HL-60/S4 treated with retinoic acid at 250 ng/mL for 4 days and 3 days (cell line): ENCODE data around the gene BARHL2.

Experiments used
- in situ Hi-C: fragments of 300-500 bp; cut with MboI; formaldehyde crosslinking; loops from 2 replicates; pipeline ENCODE4 v1.7.0; 2022; ENCODE audit warnings: low sequenced_read_pairs

The BARHL2 gene

DNA sequence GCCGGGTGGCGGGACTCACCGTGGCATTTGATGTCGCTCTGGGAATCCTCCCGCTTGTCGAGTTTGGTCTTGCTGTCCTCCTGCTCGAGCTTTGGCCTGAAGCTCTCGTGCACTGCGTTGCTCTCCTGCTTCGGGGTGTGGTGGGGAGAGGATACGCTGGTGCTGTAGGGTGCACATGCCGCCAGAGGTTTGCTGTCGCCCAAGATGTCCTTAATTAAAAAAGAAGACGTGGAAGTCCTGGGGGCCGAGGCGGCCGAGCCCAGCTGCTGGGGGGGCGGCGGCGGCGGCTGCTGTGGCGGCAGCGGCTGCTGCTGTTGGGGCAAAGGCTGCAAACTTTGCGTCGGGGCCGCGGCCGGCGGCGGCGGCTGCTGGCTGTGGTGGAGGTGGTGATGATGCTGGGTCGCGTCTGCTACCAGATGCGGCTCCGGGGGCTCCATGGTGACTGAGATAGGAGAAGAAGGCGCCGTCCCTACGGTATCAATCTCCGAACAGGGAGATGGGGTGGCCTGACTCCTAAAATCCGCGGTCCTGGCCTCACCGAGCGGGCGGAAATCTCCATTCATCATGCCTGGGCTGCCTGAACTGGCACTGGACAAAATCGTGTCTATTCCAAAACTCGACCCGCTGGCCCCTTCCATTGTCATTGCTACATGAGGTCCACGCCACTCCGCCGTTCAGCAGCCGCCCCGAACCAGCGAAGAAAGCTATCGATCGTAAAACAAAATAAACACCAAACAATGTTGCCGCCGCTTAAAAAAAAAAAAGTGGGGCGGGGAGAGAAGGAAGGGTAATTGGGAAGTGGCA is at the start of gene BARHL2:
BARHL2 (minus strand) TSS at position 751 of the 804 bp plus-strand sequence; CDS start at position 644, 107 bp downstream.
- in situ Hi-C loops: loop anchor here (25.0 kb wide), 1 partner anchor 246 kb away; no protein-coding TSS in a partner anchor

DNA sequence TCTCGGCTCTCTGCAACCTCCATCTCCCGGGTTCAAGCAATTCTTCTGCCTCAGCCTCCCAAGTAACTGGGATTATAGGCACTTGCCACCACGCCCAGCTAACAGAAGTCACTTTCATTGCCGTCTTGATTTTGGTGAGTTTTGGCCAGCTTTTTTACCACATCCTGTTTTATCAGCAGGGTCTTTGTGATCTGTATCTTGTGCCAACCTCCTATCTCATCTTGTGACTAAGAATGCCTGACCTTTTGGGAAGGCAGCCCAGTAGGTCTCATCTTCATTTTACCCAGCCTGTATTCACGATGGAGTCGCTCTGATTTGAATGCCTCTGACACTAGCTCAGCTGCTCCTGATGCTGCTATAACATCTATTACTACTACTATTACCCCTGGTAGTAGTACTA is 46.8 kb upstream of the BARHL2 start:
- in situ Hi-C loops: no loop called here

DNA sequence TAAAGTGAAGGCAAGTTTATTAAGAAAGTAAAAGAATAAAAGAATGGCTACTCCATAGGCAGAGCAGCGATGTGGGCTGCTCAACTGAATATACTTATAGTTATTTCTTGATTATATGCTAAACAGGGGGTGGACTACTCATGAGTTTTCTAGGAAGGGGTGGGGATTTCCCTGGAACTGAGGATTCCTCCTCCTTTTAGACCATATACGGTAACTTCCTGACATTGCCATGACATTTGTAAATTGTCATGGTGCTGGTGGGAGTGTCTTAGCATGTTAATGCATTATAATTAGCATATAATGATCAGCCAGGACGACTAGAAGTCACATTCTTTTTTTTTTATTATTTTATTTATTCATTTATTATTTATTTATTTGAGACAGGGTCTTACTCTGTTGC is 46.4 kb upstream of the BARHL2 start:
- in situ Hi-C loops: no loop called here

DNA sequence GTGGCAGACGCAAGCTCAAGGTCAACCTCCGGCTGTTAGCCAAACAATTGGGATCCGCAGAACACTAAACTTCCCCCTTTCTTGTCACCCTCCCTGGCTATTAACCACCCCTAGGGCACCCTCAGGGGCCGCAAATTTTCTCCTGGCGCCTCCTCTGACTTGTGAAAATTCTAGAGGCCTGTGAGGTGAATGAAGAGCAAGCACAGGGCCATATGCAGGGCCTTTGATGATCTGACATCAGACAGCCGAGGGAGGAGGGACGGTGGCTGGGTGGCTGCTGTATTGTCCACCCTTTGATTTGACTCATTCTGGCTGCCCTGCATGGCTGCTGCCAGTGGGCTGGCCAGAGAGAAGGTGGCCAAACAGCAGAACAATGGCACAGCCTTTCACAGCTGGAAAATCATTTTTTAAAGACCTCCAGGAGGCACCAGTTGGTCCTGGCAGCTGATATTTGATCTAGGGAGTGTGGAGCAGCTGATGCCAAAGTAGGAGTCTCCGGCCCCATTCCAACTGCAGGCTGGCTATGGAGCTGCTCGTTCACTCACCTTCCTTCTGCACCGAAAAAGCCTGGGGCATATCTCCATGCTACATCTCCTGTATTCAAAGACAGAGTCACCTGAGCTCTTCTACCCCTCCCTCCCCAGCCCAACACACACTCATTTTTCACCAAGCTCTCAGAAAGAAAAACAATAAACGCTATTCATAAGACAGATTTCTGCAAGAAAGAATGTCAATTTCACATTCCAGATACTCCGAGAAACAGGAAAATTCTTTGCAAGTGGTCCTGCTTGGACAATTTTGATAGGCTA is 44.9 kb upstream of the BARHL2 start:
- in situ Hi-C loops: no loop called here

DNA sequence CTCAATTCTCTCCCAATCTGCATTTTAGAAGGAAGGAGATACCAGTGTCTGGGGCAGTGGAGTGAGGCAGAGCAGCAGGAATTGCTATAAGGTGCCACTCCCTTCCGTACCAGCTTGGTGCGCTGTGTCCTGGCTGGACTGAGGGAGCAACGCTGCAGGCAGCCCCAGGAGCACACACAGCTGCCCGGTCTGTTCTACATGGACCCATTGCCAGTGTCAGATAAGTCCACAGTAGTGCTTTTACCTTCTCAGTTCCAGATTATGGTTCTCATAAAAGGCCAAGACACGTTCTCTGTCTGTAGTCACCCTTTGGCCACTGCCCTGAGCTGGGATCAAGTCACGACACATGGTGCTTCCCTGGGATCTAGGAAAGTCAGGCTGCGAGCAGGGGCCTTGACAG is 44.1 kb upstream of the BARHL2 start:
- in situ Hi-C loops: no loop called here

DNA sequence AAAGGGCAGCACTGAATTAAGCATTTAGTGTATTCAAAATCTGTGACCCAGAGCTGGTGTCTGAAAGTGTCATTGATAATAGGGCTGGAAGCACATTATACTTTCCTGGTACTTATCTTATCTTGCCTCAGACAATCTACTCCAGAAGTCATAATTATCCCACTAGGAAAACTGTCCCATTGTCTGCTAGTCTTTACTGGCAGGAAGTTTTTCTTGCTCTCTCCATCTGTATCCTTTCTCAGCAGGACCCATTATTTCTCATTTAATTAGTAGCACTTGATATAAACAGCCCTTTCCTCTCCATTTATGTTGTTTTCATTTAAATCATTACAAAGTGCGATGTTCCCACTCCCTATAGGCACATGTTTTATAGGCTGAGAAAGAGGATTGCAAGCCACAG is 36.5 kb upstream of the BARHL2 start:
- in situ Hi-C loops: no loop called here

DNA sequence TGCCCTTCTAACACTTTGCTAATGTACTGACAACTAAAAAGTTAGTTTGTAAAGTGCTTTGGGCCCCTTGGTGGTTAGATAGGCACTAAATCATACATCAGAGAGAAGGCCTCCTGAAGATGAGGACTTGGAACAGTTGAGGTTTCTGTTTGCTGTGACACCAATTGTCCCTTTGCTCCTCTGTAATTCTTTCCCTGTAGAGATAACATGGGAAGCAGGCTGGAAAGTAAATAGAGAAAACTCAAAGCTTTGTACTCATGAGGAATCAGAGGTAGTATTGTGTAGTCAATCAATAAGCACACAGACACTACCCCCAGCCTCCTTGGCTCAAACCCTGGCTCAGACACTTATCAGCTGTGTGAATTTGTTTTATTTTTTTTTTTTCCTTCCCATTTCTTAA is 31.6 kb upstream of the BARHL2 start:
- in situ Hi-C loops: no loop called here

DNA sequence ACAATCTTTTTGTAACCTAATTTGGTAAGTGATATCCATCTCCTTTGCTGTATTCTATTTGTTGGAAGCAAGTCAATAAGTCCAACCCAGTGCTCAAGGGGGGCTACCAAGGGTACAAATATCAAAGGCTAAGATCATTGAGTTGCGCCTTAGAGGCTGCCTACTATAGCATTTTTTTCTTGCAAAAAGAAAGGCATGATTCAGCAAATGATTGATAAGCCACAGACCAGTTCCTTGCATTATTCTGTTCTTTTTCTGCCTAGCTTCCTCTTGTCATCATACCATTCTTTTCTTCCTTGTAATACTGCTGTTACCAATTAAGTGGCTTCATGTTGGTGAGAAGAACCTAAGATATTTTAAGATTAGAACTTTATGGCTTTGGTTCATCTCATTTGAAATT is 29.8 kb upstream of the BARHL2 start:
- in situ Hi-C loops: no loop called here

DNA sequence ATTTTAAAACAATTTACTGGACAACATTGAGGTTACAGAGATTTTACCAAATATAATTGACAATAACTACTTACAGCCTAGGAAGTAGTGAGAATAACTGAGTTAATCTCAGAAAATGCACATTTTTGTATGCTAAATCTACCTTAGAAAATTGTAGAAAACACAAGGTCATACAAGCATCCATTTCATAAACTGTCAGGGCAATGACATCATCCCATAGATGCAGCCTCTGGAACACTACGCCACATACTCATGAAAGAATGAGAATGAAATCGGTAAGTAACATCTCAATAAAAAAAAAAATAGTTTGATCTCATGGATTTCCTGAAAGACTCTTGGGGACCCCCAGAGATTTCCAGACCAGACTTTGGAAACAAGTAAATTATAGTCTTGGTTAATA is 28.9 kb upstream of the BARHL2 start:
- in situ Hi-C loops: no loop called here

DNA sequence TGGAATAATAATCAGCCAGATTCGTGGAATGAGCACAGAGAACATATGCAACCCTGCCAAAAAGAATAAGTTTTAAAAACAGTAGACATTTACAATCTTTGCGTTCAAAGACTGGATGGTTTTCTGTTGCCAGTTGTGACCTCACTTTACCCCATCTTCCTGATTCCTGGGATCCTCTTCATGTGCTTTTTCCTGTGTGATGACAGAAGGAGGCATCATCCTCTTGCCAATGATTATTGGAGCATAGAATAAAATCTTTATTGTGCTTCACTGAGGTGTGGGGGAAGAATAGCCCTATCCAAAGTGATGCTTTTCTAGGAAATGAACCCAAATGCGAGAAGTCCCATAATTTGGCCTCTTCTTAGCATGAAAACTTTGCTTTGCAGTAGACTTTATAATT is 15.0 kb upstream of the BARHL2 start:
- in situ Hi-C loops: no loop called here

DNA sequence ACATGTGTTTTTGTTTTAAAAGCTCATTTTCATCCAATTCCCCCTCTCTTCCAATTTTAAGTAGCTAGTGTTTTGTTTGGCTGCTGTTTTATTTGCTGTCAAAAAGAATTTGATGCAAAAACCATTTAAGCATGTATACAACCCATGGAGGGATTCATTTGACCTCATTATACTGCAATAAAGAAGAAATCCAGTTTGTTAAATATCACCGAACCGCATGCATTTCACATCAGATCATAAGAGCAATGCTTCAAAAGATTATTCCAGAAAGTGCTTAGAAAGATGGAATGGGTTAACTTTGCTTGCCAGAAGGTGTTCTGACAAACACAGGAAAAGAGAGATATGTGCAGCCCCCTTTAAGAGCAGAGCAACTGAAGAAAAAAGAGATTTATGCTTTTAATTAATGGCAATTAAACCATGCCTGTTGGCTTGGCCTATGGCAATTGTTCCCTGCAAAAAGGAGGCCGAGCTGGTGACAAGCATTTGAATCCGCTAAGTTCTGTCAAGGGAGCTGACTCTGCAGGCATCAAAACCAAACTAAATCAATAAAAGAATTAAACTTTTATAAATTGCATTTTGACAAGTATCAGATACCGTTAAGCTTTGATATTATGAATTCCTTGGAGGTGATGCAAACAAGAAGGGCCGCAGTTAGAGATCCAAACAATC is 14.4 kb upstream of the BARHL2 start:
- in situ Hi-C loops: no loop called here

DNA sequence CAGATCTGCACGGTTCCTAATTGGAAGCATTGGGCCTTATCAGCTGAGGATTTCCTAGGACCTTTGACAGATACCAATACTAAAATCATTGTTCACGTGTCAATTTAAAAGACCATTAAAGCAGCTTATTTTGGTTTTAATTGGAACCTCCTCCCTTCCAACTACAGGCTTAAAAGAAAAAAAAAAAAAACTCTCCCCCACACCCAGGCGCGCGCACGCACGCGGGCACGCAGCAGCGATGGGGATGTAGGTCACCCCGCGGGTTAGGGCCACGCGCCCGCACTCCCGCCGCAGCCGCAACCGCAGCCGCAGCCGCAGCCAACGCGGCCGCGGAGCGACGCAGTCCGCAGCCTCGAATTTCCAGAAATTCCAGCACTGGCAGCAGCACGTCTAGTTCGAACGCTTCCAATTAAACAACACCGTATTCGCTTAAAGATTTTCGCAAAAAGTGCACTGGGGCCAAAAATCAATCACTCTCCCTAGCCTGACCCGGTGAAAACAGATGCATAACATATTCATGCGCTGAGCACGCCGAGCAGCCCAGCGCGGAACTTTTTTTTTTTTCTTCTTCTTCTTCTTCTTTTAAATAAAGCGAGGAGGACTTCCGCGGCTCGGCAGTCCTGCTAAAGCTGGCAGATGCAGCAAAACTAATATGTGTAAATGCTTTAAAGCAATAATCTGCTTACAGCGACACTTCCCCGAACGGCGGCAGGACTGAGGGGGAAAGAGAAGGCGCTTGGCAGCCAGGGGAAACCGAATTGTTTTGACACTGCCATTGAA is 13.3 kb upstream of the BARHL2 start:
- in situ Hi-C loops: no loop called here

DNA sequence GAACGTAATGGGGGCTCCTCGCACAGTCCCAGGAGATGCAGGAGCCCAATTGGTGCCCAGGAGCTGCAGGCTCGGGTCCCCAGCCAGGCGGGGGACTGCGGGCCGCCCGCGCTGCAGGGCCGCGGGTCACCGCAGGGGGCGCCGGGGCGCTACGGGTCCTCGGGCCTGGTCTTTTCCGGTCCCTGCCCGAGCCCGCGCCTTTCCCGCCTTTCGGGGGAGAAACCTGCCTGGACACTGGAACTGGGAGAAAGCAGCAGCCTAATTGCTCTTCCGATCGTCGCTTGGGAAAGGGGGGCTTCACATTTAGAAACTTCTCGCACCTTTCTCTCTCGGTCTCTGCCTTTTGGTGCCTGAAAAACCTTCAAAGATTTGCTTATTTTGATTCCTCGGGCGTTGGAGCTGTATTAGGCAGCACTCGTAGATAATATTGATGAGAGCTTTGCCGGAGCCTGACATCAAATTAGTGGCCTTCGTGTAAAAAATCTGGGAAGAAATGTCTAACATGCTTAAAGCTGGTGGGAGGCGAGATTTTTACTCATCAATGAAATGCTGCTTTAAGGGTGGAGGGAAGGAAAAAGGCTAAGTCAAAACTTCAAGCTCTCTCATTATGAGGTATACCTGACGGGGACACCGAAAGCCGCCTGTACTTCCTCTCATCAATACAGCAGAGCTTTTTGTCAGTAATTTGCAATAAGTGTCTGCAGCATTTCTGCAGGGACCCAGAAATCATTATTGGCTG is 12.6 kb upstream of the BARHL2 start:
- in situ Hi-C loops: no loop called here

DNA sequence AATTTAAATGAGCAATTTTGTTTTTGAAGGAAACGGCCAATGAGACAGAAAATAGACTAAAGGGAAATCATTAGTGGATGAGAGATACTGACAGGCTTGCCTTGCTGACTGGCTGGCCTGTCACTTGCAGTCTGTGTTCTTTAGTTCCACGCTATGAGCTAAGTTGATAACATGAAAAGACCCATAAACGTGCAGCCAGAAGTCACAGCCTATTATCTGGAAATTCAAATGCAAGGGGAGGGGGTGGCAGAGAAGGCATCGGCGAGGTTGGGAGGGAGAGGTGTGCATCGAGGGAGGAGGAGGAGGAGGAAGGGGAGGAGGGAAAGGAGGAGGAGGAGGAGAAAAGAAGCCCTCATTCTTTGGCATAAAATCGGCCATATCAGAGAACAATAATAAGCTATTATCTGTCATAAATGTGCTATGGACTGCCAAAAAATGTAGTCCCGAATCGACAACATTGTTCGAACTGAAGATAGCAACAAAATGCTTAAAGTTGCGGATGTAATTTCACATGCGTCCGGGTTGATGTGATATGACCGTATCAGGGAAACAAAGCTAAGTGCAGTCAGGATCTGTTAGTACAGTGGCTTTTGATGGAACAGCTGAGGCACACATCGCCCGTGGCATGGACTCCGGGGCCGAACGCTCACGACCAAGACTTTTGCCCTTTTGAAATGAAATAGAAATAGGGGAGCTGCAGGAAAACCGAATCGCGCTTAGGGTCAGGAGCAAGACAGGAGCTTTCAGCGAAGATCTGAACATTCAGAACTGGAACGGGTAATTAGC is 11.6 kb upstream of the BARHL2 start:
- in situ Hi-C loops: no loop called here

DNA sequence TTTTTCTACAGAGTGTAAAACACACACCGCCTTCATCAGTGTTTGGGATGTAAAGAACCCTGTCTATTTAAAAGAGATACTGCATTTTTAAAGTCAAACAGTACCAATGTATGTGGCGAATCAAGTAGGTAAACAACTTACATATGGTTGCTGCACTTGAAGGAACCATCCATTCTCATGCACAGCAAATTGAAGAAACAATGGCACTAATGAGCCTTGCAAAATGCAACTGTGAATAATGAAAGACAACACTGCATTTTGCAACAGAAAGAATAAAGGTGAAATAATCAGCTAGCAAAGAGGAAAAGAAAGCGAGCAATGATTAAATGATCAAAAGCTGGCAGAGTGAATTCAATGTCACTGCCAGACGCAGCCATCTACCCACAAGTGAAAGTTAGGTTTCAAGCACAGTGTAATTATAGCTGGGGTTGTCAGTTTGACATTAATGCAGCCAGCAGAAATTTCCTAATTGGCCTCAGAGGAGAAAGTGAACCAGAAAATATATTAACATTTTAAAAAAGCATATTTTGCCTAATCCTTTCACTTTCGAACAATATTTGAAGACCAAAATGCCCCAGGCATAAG is 10.9 kb upstream of the BARHL2 start:
- in situ Hi-C loops: no loop called here

DNA sequence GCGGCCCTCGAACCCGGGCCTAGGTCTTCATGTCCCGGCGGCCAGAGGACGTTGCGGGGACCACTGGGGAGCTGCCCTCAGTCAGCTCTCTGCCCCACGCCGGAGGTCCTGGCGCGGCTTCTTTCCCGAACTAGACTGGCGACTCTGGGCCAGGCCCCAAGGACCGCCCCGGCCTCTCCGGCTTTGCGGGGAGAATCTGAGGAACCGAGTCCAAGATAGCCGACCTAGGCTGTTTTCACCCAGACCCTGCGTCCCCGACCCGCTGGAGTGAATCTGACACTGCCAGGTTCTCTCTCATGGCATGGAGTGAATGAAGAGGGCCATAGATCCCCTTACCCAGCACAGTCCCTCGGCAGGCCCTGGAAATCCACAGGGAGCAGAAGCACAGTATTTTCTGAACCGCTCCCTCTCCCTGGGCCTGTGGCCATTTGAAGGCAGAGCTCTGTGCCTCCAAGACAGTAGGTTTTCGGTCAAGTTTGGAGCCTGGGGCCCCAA is 9.9 kb upstream of the BARHL2 start:
- in situ Hi-C loops: no loop called here

DNA sequence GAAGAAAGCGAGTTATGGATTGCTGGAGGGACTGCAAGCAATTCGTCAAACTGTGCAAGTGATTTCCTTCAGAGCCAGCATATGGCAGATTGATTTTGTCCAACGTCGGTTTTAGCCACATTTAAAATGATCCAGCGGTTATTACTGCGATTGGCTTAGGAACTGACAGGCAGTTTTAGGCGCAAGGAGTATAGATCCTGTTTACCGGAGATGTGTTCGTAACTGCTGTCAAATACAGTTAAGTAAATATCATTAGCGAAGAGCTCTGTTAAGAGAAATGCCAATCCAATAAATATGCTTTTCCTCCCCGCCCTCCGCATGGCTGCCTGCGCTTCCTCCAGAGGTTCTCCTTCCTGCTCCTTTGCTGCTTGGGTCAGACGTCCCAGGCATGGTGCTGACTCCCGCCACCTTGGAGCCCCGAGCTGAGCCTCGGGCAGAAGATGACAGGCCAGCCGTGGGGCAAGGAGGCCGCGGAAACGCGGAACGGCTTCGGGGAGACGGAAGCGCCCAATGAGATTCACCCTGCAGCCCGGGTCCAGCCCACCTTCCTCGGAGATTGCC is 9.4 kb upstream of the BARHL2 start:
- in situ Hi-C loops: no loop called here

DNA sequence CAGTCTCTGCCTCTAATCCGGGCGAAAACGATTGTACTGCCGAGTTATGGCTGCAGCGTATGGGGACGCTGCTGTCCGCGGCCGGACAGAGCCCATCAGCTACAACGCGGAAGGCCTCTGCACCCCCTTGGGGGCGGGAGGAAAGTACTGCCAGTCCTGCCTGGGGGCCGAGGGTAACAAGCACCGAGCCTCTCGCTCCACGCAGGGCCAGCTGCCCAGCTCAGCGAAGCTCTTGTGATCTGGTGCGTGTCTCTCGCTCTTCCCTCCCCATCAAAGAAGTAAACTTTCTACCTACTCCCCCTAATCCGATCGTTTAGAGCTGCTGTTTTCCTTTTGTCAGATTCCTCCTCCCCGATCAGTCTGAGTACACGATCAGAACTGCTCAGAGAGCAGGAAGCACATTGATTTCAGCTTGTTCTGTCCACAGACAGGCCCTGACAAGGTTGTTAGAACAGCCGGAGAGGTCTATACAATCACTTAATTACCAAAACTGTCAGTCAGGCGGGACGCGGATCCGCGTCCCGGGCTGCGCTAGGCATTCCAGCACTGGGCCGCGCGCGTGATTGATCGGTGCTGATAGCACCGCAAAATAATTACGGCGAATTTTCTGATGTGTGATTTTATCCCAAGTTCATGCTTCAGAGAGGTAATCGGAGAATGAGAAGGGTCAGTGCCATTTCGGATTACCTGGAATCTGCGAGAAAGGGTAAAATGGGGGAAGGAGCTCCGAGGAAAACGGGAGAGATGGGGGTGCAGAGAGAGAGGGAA is 8.7 kb upstream of the BARHL2 start:
- in situ Hi-C loops: no loop called here
